ENCODE measurements around the gene CRPPA.
"Not testable (repeated sequence)": the region's sequence is repeated elsewhere in the genome, so short reads cannot be mapped to it uniquely, and the experiment has no call there.

CRPPA gene

GRCh38 chr7:16396766-16397500 is 24.4 kb downstream of the CRPPA start:
- no peak for DNase-seq

- DNase-seq = no peak
These were observed 26.2 kb downstream of the CRPPA start for GRCh38 chr7:16395121-16395520.

- no peak for DNase-seq
These were observed 27.4 kb downstream of the CRPPA start for GRCh38 chr7:16393862-16394422.

GRCh38 chr7:16392990-16393523 is 28.3 kb downstream of the CRPPA start:
- no peak for DNase-seq

- DNase-seq = not testable (repeated sequence)
These were observed 37.6 kb downstream of the CRPPA start for GRCh38 chr7:16383786-16384185.

- DNase-seq = not testable (repeated sequence)
These were observed 38.2 kb downstream of the CRPPA start for GRCh38 chr7:16383103-16383502.
